ENCODE data around the gene RNF112.

GRCh38 chr17:19383681-19384470 is 27.2 kb upstream of the RNF112 start:
- no peak for TF ChIP-seq TAF1 (IDR thresholded peaks at IDR 0.05; ENCODE audit: low read depth, low read length)
- TF ChIP-seq POLR2AphosphoS5 (IDR thresholded peaks at IDR 0.05; ENCODE audit: low read depth, low read length): no peak
- no peak for TF ChIP-seq POLR2A (IDR thresholded peaks at IDR 0.05; ENCODE audit: low read depth, low read length)
- TF ChIP-seq PAX5 (IDR thresholded peaks at IDR 0.05; ENCODE audit: insufficient read depth, low read length, severe bottlenecking): no peak
